ENCODE results near the gene SESN1. TPM values are rescaled to one million over a fixed set of nuclear protein-coding genes. Genes with fewer than 3 reads are reported as not detected.

Gene SESN1
- total RNA-seq, 4 donors from 2014 or later, result 79.8 to 112 (median 90.8) TPM

GRCh38 chr6:108952776-108953486, 141.7 kb downstream of the SESN1 start:
- DNase-seq (ENCODE audit: low spot score in 2 of 2), result no peak
- no peak overlapping the region for H3K4me3 ChIP-seq
- WGBS, 2 donors, result 65 to 68% methylated on average over 27 of the region's 27 CpGs
- H3K27me3 ChIP-seq, result no peaks in the 10 kb centered on the region
- H3K9me3 ChIP-seq, result no peaks in the 10 kb centered on the region
- H3K36me3 ChIP-seq, result no peaks in the 10 kb centered on the region
- peaks cover 0 to 12% (median 6%) of the 10 kb centered on the region in 4 donors for H3K4me1 ChIP-seq
- peak overlapping the region in 1 of 4 donors; percentile 14 for H3K27ac ChIP-seq
- TF ChIP-seq CTCF (IDR thresholded peaks at IDR 0.05) (no peak), EP300 (IDR thresholded peaks at IDR 0.05) (no peak), POLR2A (IDR thresholded peaks at IDR 0.05) (no peak)

- H3K4me1 ChIP-seq, result peaks cover 0 to 27% (median 20%) of the 10 kb centered on the region in 4 donors
- 73 to 86% methylated on average over 16 of the region's 16 CpGs for WGBS, 2 donors
- H3K9me3 ChIP-seq, result no peaks in the 10 kb centered on the region
- no peak for TF ChIP-seq CTCF (IDR thresholded peaks at IDR 0.05)
- TF ChIP-seq POLR2A (IDR thresholded peaks at IDR 0.05), result no peak
- TF ChIP-seq EP300 (IDR thresholded peaks at IDR 0.05), result no peak
- H3K27me3 ChIP-seq, result no peaks in the 10 kb centered on the region
- H3K27ac ChIP-seq, result no peak overlapping the region
- no peak overlapping the region for H3K4me3 ChIP-seq
- no peak for DNase-seq (ENCODE audit: low spot score in 2 of 2)
- no peaks in the 10 kb centered on the region for H3K36me3 ChIP-seq
Observed at GRCh38 chr6:108951351-108951953, 143.2 kb downstream of the SESN1 start.

- Histone ChIP-seq H3K9me3 (no peaks in the 10 kb centered on the region), H3K4me3 (no peak overlapping the region), H3K27me3 (no peaks in the 10 kb centered on the region), H3K27ac (peak overlapping the region; percentile 48 to 93 (median 80)), H3K36me3 (no peaks in the 10 kb centered on the region), H3K4me1 (peaks cover 0 to 52% (median 39%) of the 10 kb centered on the region in 4 donors)
- WGBS, 2 donors, result 26 to 27% methylated on average over 7 of the region's 7 CpGs
- TF ChIP-seq CTCF (IDR thresholded peaks at IDR 0.05) (no peak), POLR2A (IDR thresholded peaks at IDR 0.05) (peak in 1 of 2 donors; percentile 28), EP300 (IDR thresholded peaks at IDR 0.05) (peak; percentile 45 to 78)
- DNase-seq (ENCODE audit: low spot score in 2 of 2), result no peak
Observed at GRCh38 chr6:108948181-108948661, 146.4 kb downstream of the SESN1 start.

DNA sequence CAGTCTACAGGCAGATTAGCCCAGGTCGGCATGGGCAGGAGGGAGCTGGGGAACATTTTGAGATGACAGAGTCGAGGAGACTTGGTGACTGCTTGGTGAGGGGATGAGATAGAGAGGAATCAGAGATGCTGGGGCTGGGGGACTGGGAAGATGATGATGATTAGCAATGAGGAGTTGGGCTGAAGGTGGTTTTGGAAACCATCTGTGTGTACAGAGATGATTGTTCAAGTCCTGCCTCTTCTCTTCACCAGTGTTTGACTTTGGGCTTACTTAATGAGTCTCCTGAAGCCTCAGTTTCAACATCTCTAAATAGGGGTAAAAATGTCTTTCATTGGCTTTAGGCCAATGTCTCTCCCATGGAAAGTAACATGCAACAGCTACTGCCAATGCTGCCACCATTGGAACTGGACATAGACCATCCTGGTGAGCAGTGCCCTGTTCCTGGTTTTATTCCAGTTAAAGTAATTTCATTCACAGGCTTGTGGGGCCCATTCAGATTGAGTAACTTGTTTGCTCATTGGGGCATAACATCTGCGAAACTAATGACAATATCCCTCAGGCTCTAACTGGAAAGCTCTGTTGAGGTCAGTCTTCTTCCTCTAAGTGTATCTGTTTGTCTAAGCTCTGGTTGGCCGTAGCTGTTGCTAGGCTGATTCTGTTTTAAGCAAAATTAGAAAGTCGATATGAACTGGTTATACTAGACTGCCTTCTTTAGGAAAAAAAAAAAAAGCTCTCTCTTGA, 147.4 kb downstream of the SESN1 start:
- DNase-seq (ENCODE audit: low spot score in 2 of 2), result peak in 1 of 2 donors; percentile 51
- Histone ChIP-seq H3K27ac (peak overlapping the region; percentile 64 to 93 (median 80)), H3K4me1 (peaks cover 0 to 54% (median 39%) of the 10 kb centered on the region in 4 donors), H3K27me3 (no peaks in the 10 kb centered on the region), H3K4me3 (no peak overlapping the region), H3K36me3 (no peaks in the 10 kb centered on the region), H3K9me3 (no peaks in the 10 kb centered on the region)
- 45 to 54% methylated on average over 5 of the region's 5 CpGs for WGBS, 2 donors
- peak in 1 of 2 donors; percentile 15 for TF ChIP-seq POLR2A (IDR thresholded peaks at IDR 0.05)
- TF ChIP-seq CTCF (IDR thresholded peaks at IDR 0.05), result no peak
- peak; percentile 65 to 68 for TF ChIP-seq EP300 (IDR thresholded peaks at IDR 0.05)

All from tibial nerve (tissue), 4 donors.